Measurements from ENCODE around the gene EGFR.

EGFR gene

DNA sequence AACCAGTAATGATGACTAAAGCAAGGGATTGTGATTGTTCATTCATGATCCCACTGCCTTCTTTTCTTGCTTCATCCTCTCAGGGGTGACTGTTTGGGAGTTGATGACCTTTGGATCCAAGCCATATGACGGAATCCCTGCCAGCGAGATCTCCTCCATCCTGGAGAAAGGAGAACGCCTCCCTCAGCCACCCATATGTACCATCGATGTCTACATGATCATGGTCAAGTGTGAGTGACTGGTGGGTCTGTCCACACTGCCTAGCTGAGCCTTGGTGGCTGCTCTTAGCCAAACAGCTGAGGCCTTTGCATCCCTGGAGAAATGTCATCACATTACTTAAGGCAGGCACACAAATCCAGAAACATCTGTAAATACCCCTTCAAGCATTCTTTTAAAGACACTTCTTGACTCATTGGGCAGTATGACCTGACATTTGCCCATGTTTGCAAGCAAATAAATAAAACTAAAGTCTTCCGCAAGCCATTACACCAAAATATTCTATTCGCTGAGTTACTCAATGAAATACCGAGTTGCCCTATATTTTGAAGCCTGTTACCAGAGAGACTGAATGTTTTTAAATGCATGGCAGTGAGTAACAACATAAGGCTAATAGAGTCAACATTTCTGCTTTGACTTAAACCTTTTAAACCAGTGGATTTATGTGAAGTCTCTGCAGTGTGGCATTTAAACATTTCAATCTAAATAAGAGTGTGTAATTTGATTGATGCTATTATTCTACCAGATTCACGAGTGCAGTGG, 180.0 kb downstream of the EGFR start:
- Histone ChIP-seq H3K27ac (ENCODE audit: low read length) (no peak overlapping the region), H3K9ac (ENCODE audit: low read length) (no peak overlapping the region), H3K4me1 (ENCODE audit: low read length) (no peaks in the 10 kb centered on the region), H3K4me3 (ENCODE audit: low read length) (no peak overlapping the region), H3K27me3 (ENCODE audit: low read depth, low read length) (peaks cover 9% of the 10 kb centered on the region; the same call in 1 of the 2 replicates), H2AFZ (ENCODE audit: low read depth, low read length) (no peak overlapping the region), H3K4me2 (ENCODE audit: low read length) (no peak overlapping the region), H3K79me2 (ENCODE audit: low read length) (no peaks in the 10 kb centered on the region), H3K9me3 (ENCODE audit: insufficient read depth, low read length) (no peaks in the 10 kb centered on the region), H3K36me3 (replicated peaks; ENCODE audit: low read depth, low read length) (no peaks in the 10 kb centered on the region), H4K20me1 (ENCODE audit: insufficient read depth, low read length) (no peaks in the 10 kb centered on the region)
- TF ChIP-seq EZH2phosphoT487 (IDR thresholded peaks at IDR 0.05; ENCODE audit: low read depth), result no peak
- no peak for TF ChIP-seq CTCF (IDR thresholded peaks at IDR 0.05; ENCODE audit: low read depth, low read length)

DNA sequence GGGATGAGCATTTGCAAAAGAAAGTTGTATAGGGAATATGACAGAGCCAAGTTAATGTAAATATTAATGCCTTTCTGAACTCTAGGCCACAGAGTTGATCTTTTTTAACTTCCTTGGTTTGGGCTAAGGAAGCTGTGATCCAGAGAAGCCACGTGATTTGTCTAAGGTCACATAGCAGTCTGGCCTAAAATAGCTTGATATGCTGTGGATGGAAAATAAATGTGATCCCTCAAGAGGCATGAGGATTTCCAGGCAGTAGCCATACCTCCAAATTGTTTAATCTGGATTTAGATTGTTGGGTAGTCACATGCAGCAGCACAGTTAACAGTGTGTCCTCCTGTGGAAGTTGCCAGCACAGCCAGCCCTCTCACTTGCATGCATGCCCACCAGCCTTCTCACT, 180.6 kb downstream of the EGFR start:
- Histone ChIP-seq H3K4me3 (ENCODE audit: low read length) (no peak overlapping the region), H3K79me2 (ENCODE audit: low read length) (no peaks in the 10 kb centered on the region), H3K4me2 (ENCODE audit: low read length) (no peak overlapping the region), H3K36me3 (replicated peaks; ENCODE audit: low read depth, low read length) (no peaks in the 10 kb centered on the region), H3K27ac (ENCODE audit: low read length) (no peak overlapping the region), H2AFZ (ENCODE audit: low read depth, low read length) (no peak overlapping the region), H3K9me3 (ENCODE audit: insufficient read depth, low read length) (no peaks in the 10 kb centered on the region), H3K27me3 (ENCODE audit: low read depth, low read length) (peaks cover 9% of the 10 kb centered on the region; the same call in 1 of the 2 replicates), H3K4me1 (ENCODE audit: low read length) (no peaks in the 10 kb centered on the region), H3K9ac (ENCODE audit: low read length) (no peak overlapping the region), H4K20me1 (ENCODE audit: insufficient read depth, low read length) (no peaks in the 10 kb centered on the region)
- no peak for TF ChIP-seq CTCF (IDR thresholded peaks at IDR 0.05; ENCODE audit: low read depth, low read length)
- no peak for TF ChIP-seq EZH2phosphoT487 (IDR thresholded peaks at IDR 0.05; ENCODE audit: low read depth)

DNA sequence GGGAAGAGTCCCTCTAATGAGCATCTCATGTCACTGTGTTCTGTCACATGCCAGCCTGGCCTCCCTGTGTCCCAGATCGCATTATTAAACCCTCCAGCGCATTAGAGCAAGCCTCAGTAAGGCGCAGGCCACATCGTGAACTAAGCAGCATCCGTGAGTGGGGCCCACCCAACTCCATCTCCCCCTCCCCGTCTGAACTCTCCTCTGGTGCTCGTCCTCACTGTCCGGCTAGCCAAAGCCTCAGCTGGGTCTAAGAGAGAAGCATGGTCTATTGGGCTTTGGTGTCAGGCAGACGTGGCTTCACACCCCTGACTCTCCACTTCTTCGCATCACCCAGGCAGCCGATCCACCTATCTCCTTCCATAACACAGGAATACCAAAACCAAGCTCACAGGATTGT, 181.6 kb downstream of the EGFR start:
- no peak overlapping the region for H3K4me3 ChIP-seq (ENCODE audit: low read length)
- H3K4me1 ChIP-seq (ENCODE audit: low read length), result no peaks in the 10 kb centered on the region
- no peak overlapping the region for H3K4me2 ChIP-seq (ENCODE audit: low read length)
- TF ChIP-seq EZH2phosphoT487 (IDR thresholded peaks at IDR 0.05; ENCODE audit: low read depth) (no peak), CTCF (IDR thresholded peaks at IDR 0.05; ENCODE audit: low read depth, low read length) (no peak)
- no peak overlapping the region for H3K27ac ChIP-seq (ENCODE audit: low read length)
- H3K36me3 ChIP-seq (replicated peaks; ENCODE audit: low read depth, low read length), result no peaks in the 10 kb centered on the region
- H3K27me3 ChIP-seq (ENCODE audit: low read depth, low read length), result peaks cover 9% of the 10 kb centered on the region; the same call in 1 of the 2 replicates
- H3K9ac ChIP-seq (ENCODE audit: low read length), result no peak overlapping the region
- no peaks in the 10 kb centered on the region for H3K9me3 ChIP-seq (ENCODE audit: insufficient read depth, low read length)
- H2AFZ ChIP-seq (ENCODE audit: low read depth, low read length), result no peak overlapping the region
- no peaks in the 10 kb centered on the region for H4K20me1 ChIP-seq (ENCODE audit: insufficient read depth, low read length)
- H3K79me2 ChIP-seq (ENCODE audit: low read length), result no peaks in the 10 kb centered on the region

DNA sequence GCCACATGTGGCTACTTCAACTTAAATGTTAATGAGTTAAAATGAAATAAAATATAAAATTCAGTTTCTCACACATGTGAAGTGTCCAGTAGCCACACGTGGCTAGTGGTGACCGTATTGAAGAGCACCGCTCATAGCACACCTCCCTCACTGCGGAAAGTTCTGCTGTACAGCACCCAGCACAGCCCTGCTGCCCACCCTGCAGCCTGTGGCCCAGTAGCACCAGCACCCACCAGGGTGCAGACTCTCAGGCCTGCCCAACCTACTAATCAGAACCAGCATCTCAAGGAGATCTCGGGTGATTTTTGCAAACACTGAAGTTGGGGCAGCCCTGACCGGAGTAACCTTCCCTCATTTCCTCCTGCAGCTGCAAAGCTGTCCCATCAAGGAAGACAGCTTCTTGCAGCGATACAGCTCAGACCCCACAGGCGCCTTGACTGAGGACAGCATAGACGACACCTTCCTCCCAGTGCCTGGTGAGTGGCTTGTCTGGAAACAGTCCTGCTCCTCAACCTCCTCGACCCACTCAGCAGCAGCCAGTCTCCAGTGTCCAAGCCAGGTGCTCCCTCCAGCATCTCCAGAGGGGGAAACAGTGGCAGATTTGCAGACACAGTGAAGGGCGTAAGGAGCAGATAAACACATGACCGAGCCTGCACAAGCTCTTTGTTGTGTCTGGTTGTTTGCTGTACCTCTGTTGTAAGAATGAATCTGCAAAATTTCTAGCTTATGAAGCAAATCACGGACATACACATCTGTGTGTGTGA, 183.5 kb downstream of the EGFR start:
- Histone ChIP-seq H4K20me1 (ENCODE audit: insufficient read depth, low read length) (no peaks in the 10 kb centered on the region), H3K36me3 (replicated peaks; ENCODE audit: low read depth, low read length) (no peaks in the 10 kb centered on the region), H3K4me1 (ENCODE audit: low read length) (peaks cover 13% of the 10 kb centered on the region), H3K9me3 (ENCODE audit: insufficient read depth, low read length) (no peaks in the 10 kb centered on the region), H3K4me2 (ENCODE audit: low read length) (no peak overlapping the region), H2AFZ (ENCODE audit: low read depth, low read length) (no peak overlapping the region), H3K9ac (ENCODE audit: low read length) (no peak overlapping the region), H3K27me3 (ENCODE audit: low read depth, low read length) (peaks cover 9% of the 10 kb centered on the region; the same call in 1 of the 2 replicates), H3K79me2 (ENCODE audit: low read length) (no peaks in the 10 kb centered on the region), H3K27ac (ENCODE audit: low read length) (no peak overlapping the region), H3K4me3 (ENCODE audit: low read length) (no peak overlapping the region)
- no peak for TF ChIP-seq EZH2phosphoT487 (IDR thresholded peaks at IDR 0.05; ENCODE audit: low read depth)
- TF ChIP-seq CTCF (IDR thresholded peaks at IDR 0.05; ENCODE audit: low read depth, low read length), result no peak
